HepG2 (cell line): ENCODE results near the gene SYNGAP1. TPM values are rescaled to one million over a fixed set of nuclear protein-coding genes. Genes with fewer than 3 reads are reported as not detected.
A peak's percentile ranks its signal among the peaks of the same experiment; 100 is the strongest.

Experiments
- ATF7 ChIP-seq, 2 experiments: fragments of 450-650 bp in 1 of 2; sonication (generic) in 1 of 2; formaldehyde crosslinking in 1 of 2; IDR thresholded peaks; 2 replicates each; pipeline versions ENCODE4 v1.4.0 to v1.6.1; 2016 to 2020; ENCODE audit warnings: antibody characterized with exemption in 1 of 2, mild to moderate bottlenecking in 1 of 2, missing genetic modification reagents in 1 of 2
- ETV5 ChIP-seq: IDR thresholded peaks from 2 replicates; pipeline ENCODE4 v1.6.1; 2018; ENCODE audit warnings: missing biosample characterization, missing genetic modification reagents, inconsistent platforms, borderline replicate concordance
- GABPB1 ChIP-seq: IDR thresholded peaks from 2 replicates; pipeline ENCODE4 v1.6.1; 2016; ENCODE audit warnings: mild to moderate bottlenecking, missing genetic modification reagents, moderate library complexity, missing compliant biosample characterization
- KDM5B ChIP-seq: sonication (generic); formaldehyde crosslinking; IDR thresholded peaks from 2 replicates; pipeline ENCODE4 v1.4.0; 2020; ENCODE audit warnings: missing genetic modification reagents, mild to moderate bottlenecking, borderline replicate concordance
- KLF11 ChIP-seq: IDR thresholded peaks from 2 replicates; pipeline ENCODE4 v1.6.1; 2016; ENCODE audit warnings: missing compliant biosample characterization
- LRRFIP1 ChIP-seq: sonication (generic); formaldehyde crosslinking; conservative IDR thresholded peaks from 2 replicates; pipeline ENCODE4 v1.4.0; 2020; ENCODE audit warnings: missing genetic modification reagents
- MTF1 ChIP-seq: sonication (generic); formaldehyde crosslinking; IDR thresholded peaks from 2 replicates; pipeline ENCODE4 v1.5.0; 2020; ENCODE audit warnings: missing genetic modification reagents
- NFE2 ChIP-seq: sonication (generic); formaldehyde crosslinking; IDR thresholded peaks from 2 replicates; pipeline ENCODE4 v1.4.0; 2020; ENCODE audit warnings: missing genetic modification reagents
- PAWR ChIP-seq: sonication (generic); formaldehyde crosslinking; IDR thresholded peaks from 2 replicates; pipeline ENCODE4 v1.4.0; 2020; ENCODE audit warnings: missing genetic modification reagents, mild to moderate bottlenecking, borderline replicate concordance
- PCBP2 ChIP-seq: fragments of 200-400 bp; formaldehyde crosslinking; optimal IDR thresholded peaks from 2 replicates; pipeline ENCODE3; 2018; ENCODE audit warnings: low read length, low read depth; ENCODE audit not compliant: poor library complexity, severe bottlenecking
- SAP130 ChIP-seq: IDR thresholded peaks from 2 replicates; pipeline ENCODE4 v1.6.1; 2016; ENCODE audit warnings: low read depth
- SNAPC2 ChIP-seq: sonication (generic); formaldehyde crosslinking; IDR thresholded peaks from 2 replicates; pipeline ENCODE4 v1.8.1; 2022; ENCODE audit warnings: mild to moderate bottlenecking, missing genetic modification reagents
- SUZ12 ChIP-seq: fragments of 150-350 bp; IDR thresholded peaks from 2 replicates; pipeline ENCODE4 v1.6.1; 2014; ENCODE audit warnings: low read depth, low read length
- ZFP36L1 ChIP-seq: sonication (generic); formaldehyde crosslinking; IDR thresholded peaks from 2 replicates; pipeline ENCODE4 v1.8.0; 2022; ENCODE audit warnings: mild to moderate bottlenecking, missing genetic modification reagents, moderate library complexity
- ZFP41 ChIP-seq: sonication (generic); formaldehyde crosslinking; IDR thresholded peaks from 2 replicates; pipeline ENCODE4 v1.4.0; 2020; ENCODE audit warnings: mild to moderate bottlenecking, missing genetic modification reagents, borderline replicate concordance
- ZNF232 ChIP-seq: sonication (generic); formaldehyde crosslinking; IDR thresholded peaks from 2 replicates; pipeline ENCODE4 v1.4.0; 2020; ENCODE audit warnings: missing genetic modification reagents, borderline replicate concordance
- ZNF660 ChIP-seq: sonication (generic); formaldehyde crosslinking; IDR thresholded peaks from 2 replicates; pipeline ENCODE4 v1.5.1; 2020; ENCODE audit warnings: mild to moderate bottlenecking, low read depth, missing genetic modification reagents, borderline replicate concordance
- ZNF709 ChIP-seq: sonication (generic); formaldehyde crosslinking; IDR thresholded peaks from 2 replicates; pipeline ENCODE4 v1.5.0; 2020; ENCODE audit warnings: mild to moderate bottlenecking, missing genetic modification reagents
- ZNF713 ChIP-seq: sonication (generic); formaldehyde crosslinking; IDR thresholded peaks from 2 replicates; pipeline ENCODE4 v1.4.0; 2020; ENCODE audit warnings: mild to moderate bottlenecking, missing genetic modification reagents
- ZNF850 ChIP-seq: sonication (generic); formaldehyde crosslinking; conservative IDR thresholded peaks from 2 replicates; pipeline ENCODE4 v1.9.0; 2021; ENCODE audit warnings: mild to moderate bottlenecking, missing genetic modification reagents
- polyA plus RNA-seq, 8 experiments: library from polyadenylated mRNA; depleted of rRNA in 3 of 8; stranded (reverse) in 7 of 8; unstranded in 1 of 8; fragments of >200 nt; fragmentation: Illumina TruSeq in 4 of 8; extraction: Trizol in 4 of 8; gene quantifications; 2 replicates each; pipeline versions ENCODE4 v1.2.1 to v1.2.3, GENCODE V29; 2011 to 2016; ENCODE audit warnings: low read depth in 4 of 8, missing spikeins in 1 of 8, mixed read lengths in 1 of 8; ENCODE audit not compliant: insufficient read depth in 1 of 8
- total RNA-seq, 5 experiments: library from RNA; depleted of rRNA; stranded (reverse); fragments of >200 nt; fragmentation: Illumina TruSeq; extraction: Trizol; gene quantifications; 2 replicates each; pipeline ENCODE4 v1.2.3, GENCODE V29; 2016; ENCODE audit warnings: low read depth in 1 of 5
- TF ChIP-seq, protein P1 (sequence below): sonication (generic); formaldehyde crosslinking; IDR thresholded peaks from 2 replicates; pipeline ENCODE4 v1.9.0; 2021; ENCODE audit warnings: missing genetic modification reagents, borderline replicate concordance
- TF ChIP-seq, protein P2 (sequence below): sonication (generic); formaldehyde crosslinking; IDR thresholded peaks from 2 replicates; pipeline ENCODE4 v1.5.1; 2020; ENCODE audit warnings: missing genetic modification reagents, mild to moderate bottlenecking, borderline replicate concordance

The SYNGAP1 gene
- total and polyA plus RNA-seq, 2 of the 13 experiments (the other 11 are each of a cell fraction or from before 2014, with no cell fraction given): 0.75 to 1.1 TPM

DNA sequence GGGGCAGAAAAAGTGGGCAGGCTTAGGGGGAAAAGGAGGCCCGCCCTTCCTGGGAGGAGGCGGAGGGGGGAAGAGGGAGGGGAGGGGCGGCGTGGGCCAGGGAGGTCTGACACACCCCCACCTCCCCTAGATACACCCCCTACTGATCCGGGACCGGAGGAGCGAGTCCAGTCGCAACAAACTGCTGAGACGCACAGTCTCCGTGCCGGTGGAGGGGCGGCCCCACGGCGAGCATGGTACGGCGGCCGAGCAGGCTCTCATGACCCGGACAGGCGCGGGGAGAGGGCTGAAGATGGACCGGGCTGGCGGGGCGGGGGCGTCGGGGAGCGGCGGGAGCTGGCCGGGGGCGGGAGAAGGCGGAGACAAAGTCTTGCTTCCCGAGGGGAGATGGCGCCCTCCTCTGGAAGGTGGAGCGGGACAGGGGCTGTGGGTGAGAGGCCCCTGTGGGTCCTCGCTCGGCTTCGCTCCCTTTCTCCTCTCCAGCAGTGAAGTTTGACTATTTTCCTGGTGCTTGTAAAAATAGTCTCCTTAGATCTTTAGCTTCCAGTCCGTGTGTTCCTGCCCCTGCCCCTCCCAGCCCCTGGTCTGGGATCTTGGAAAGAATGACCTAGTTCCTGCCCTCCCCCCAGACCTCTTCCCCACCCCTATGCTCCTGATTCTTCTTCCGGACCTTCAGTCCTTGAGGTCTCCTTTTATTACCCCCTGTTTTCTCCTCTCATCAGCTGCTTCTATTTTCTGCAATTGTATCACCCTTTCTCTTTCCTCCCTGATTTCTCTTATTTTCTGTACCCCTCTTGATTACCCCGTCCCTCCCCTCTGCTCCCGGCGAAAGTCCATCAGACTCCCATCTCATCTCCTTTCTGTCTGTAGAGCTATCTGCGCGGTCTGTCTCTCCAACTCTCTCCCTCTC lies 6.1 kb downstream of the SYNGAP1 start (continued):
- TF ChIP-seq ZNF709 (CRISPR knock-in tag) (no peak), ATF7 (IDR thresholded peaks at IDR 0.05) (no peak), ATF7 (CRISPR knock-in tag; IDR thresholded peaks at IDR 0.05) (no peak), ZNF232 (CRISPR knock-in tag) (no peak), SNAPC2 (CRISPR knock-in tag) (0 out of 2 replicates have a peak, but pooled peaks have one; percentile 1), PCBP2 (no peak), LRRFIP1 (CRISPR knock-in tag) (no peak), SUZ12 (no peak), KDM5B (CRISPR knock-in tag) (peak; percentile 59; the same call in 1 of the 2 replicates), ETV5 (CRISPR knock-in tag) (peak; percentile 42; the same call in 1 of the 2 replicates), ZFP36L1 (CRISPR knock-in tag) (no peak), ZFP41 (no peak), ZNF660 (no peak), KLF11 (0 out of 2 replicates have a peak, but pooled peaks have one; percentile 68), MTF1 (no peak), ZNF850 (CRISPR knock-in tag) (no peak), PAWR (CRISPR knock-in tag) (no peak), SAP130 (CRISPR knock-in tag) (peak; percentile 85), ZNF713 (CRISPR knock-in tag) (0 out of 2 replicates have a peak, but pooled peaks have one; percentile 64), NFE2 (no peak), GABPB1 (CRISPR knock-in tag) (peak; percentile 81)
- TF ChIP-seq, protein P1, sequence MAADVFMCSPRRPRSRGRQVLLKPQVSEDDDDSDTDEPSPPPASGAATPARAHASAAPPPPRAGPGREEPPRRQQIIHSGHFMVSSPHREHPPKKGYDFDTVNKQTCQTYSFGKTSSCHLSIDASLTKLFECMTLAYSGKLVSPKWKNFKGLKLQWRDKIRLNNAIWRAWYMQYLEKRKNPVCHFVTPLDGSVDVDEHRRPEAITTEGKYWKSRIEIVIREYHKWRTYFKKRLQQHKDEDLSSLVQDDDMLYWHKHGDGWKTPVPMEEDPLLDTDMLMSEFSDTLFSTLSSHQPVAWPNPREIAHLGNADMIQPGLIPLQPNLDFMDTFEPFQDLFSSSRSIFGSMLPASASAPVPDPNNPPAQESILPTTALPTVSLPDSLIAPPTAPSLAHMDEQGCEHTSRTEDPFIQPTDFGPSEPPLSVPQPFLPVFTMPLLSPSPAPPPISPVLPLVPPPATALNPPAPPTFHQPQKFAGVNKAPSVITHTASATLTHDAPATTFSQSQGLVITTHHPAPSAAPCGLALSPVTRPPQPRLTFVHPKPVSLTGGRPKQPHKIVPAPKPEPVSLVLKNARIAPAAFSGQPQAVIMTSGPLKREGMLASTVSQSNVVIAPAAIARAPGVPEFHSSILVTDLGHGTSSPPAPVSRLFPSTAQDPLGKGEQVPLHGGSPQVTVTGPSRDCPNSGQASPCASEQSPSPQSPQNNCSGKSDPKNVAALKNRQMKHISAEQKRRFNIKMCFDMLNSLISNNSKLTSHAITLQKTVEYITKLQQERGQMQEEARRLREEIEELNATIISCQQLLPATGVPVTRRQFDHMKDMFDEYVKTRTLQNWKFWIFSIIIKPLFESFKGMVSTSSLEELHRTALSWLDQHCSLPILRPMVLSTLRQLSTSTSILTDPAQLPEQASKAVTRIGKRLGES (CRISPR knock-in tag): no peak
- TF ChIP-seq, protein P2, sequence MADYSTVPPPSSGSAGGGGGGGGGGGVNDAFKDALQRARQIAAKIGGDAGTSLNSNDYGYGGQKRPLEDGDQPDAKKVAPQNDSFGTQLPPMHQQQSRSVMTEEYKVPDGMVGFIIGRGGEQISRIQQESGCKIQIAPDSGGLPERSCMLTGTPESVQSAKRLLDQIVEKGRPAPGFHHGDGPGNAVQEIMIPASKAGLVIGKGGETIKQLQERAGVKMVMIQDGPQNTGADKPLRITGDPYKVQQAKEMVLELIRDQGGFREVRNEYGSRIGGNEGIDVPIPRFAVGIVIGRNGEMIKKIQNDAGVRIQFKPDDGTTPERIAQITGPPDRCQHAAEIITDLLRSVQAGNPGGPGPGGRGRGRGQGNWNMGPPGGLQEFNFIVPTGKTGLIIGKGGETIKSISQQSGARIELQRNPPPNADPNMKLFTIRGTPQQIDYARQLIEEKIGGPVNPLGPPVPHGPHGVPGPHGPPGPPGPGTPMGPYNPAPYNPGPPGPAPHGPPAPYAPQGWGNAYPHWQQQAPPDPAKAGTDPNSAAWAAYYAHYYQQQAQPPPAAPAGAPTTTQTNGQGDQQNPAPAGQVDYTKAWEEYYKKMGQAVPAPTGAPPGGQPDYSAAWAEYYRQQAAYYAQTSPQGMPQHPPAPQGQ (CRISPR knock-in tag): no peak
